ENCODE results near the gene MAPK14. TPM values are rescaled to one million over a fixed set of nuclear protein-coding genes. Genes with fewer than 3 reads are reported as not detected.

MAPK14 gene
- total RNA-seq, 1 experiment from 2014 or later, result 50.8 TPM

- ChIA-PET POLR2A (ENCODE audit: low non-redundant PET) (no interaction called here), CTCF (no interaction called here)
- Histone ChIP-seq H3K27ac (ENCODE audit: low read depth, low read length, poor library complexity, severe bottlenecking) (no peak overlapping the region), H3K9me3 (ENCODE audit: low read depth, low read length, poor library complexity, severe bottlenecking) (no peaks in the 10 kb centered on the region), H3K27me3 (replicated peaks; ENCODE audit: insufficient read depth, low read depth, low read length, poor library complexity) (no peaks in the 10 kb centered on the region), H3K36me3 (ENCODE audit: insufficient read depth, low read length, poor library complexity, severe bottlenecking) (no peaks in the 10 kb centered on the region), H3K4me1 (ENCODE audit: insufficient read depth, low read length, poor library complexity, severe bottlenecking) (no peaks in the 10 kb centered on the region), H3K4me3 (ENCODE audit: low read depth, low read length, poor library complexity, severe bottlenecking) (no peak overlapping the region)
- no TSS peak for BruUV-seq (replicated peaks)
- intact Hi-C loops (cut with micrococcal nuclease; ENCODE audit: unreplicated experiment), result no loop called here
- TF ChIP-seq CTCF (conservative IDR thresholded peaks at IDR 0.05; ENCODE audit: low read depth, low read length) (no peak), EZH2 (IDR thresholded peaks at IDR 0.05; ENCODE audit: borderline replicate concordance, low read depth, low read length, poor library complexity, severe bottlenecking) (no peak)
- no peak for DNase-seq (ENCODE audit: low spot score)
Observed at GRCh38 chr6:36141091-36141490, 113.5 kb downstream of the MAPK14 start.

GRCh38 chr6:36141961-36142360, 114.4 kb downstream of the MAPK14 start:
- no peak for TF ChIP-seq CTCF (conservative IDR thresholded peaks at IDR 0.05; ENCODE audit: low read depth, low read length)
- H3K4me1 ChIP-seq (ENCODE audit: insufficient read depth, low read length, poor library complexity, severe bottlenecking), result no peaks in the 10 kb centered on the region
- H3K36me3 ChIP-seq (ENCODE audit: insufficient read depth, low read length, poor library complexity, severe bottlenecking), result no peaks in the 10 kb centered on the region
- no peaks in the 10 kb centered on the region for H3K27me3 ChIP-seq (replicated peaks; ENCODE audit: insufficient read depth, low read depth, low read length, poor library complexity)
- no peaks in the 10 kb centered on the region for H3K9me3 ChIP-seq (ENCODE audit: low read depth, low read length, poor library complexity, severe bottlenecking)
- no TSS peak for BruUV-seq (replicated peaks)
- DNase-seq (ENCODE audit: low spot score), result no peak
- POLR2A ChIA-PET (ENCODE audit: low non-redundant PET), result interaction anchor here (0.5 kb wide), 1 partner anchor 1353 kb away, joined by 5 read pairs; no protein-coding TSS in a partner anchor
- H3K27ac ChIP-seq (ENCODE audit: low read depth, low read length, poor library complexity, severe bottlenecking), result no peak overlapping the region
- intact Hi-C loops (cut with micrococcal nuclease; ENCODE audit: unreplicated experiment), result no loop called here
- no peak overlapping the region for H3K4me3 ChIP-seq (ENCODE audit: low read depth, low read length, poor library complexity, severe bottlenecking)
- CTCF ChIA-PET, result no interaction called here

- CTCF ChIA-PET, result no interaction called here
- Histone ChIP-seq H3K27ac (ENCODE audit: low read depth, low read length, poor library complexity, severe bottlenecking) (no peak overlapping the region), H3K4me3 (ENCODE audit: low read depth, low read length, poor library complexity, severe bottlenecking) (no peak overlapping the region), H3K4me1 (ENCODE audit: insufficient read depth, low read length, poor library complexity, severe bottlenecking) (no peaks in the 10 kb centered on the region), H3K36me3 (ENCODE audit: insufficient read depth, low read length, poor library complexity, severe bottlenecking) (no peaks in the 10 kb centered on the region), H3K9me3 (ENCODE audit: low read depth, low read length, poor library complexity, severe bottlenecking) (no peaks in the 10 kb centered on the region), H3K27me3 (replicated peaks; ENCODE audit: insufficient read depth, low read depth, low read length, poor library complexity) (no peaks in the 10 kb centered on the region)
- BruUV-seq (replicated peaks), result no TSS peak
- intact Hi-C loops (cut with micrococcal nuclease; ENCODE audit: unreplicated experiment), result no loop called here
- no peak for TF ChIP-seq EZH2 (IDR thresholded peaks at IDR 0.05; ENCODE audit: borderline replicate concordance, low read depth, low read length, poor library complexity, severe bottlenecking)
- TF ChIP-seq CTCF (conservative IDR thresholded peaks at IDR 0.05; ENCODE audit: low read depth, low read length), result no peak
- DNase-seq (ENCODE audit: low spot score), result no peak
- POLR2A ChIA-PET (ENCODE audit: low non-redundant PET), result no interaction called here
Observed at GRCh38 chr6:36142971-36143838, 115.6 kb downstream of the MAPK14 start.

All from A673 (cell line).